Endothelial cell of umbilical vein (primary cell): ENCODE results near the gene PCDHGB4.

ENCODE experiments used
- EZH2 ChIP-seq: IDR thresholded peaks from 2 replicates; pipeline ENCODE4 v1.6.1; 2012; ENCODE audit warnings: borderline replicate concordance, low read depth, mild to moderate bottlenecking, moderate library complexity, low read length, inconsistent platforms; ENCODE audit not compliant: severe bottlenecking
- FOS ChIP-seq: IDR thresholded peaks from 2 replicates; pipeline ENCODE4 v1.6.1; 2011; ENCODE audit warnings: mild to moderate bottlenecking, low read length, moderate library complexity, borderline replicate concordance; ENCODE audit not compliant: insufficient read depth
- GATA2 ChIP-seq: IDR thresholded peaks from 2 replicates; pipeline ENCODE4 v1.7.0; 2011; ENCODE audit warnings: low read depth, mild to moderate bottlenecking, moderate library complexity, mixed read lengths, low read length; ENCODE audit not compliant: insufficient read length, insufficient read depth
- MAX ChIP-seq: IDR thresholded peaks from 2 replicates; pipeline ENCODE4 v1.6.1; 2011; ENCODE audit not compliant: insufficient read depth, insufficient read length
- POLR2A ChIP-seq: IDR thresholded peaks from 2 replicates; pipeline ENCODE4 v1.6.1; 2012; ENCODE audit warnings: low read depth, mild to moderate bottlenecking, control low read depth, low read length
- POLR2AphosphoS5 ChIP-seq: IDR thresholded peaks from 2 replicates; pipeline ENCODE4 v1.6.1; 2012; ENCODE audit warnings: low read depth, mild to moderate bottlenecking, control low read depth, low read length, moderate library complexity; ENCODE audit not compliant: insufficient read depth
- TF ChIP-seq, protein P1 (sequence below), 2 donors: IDR thresholded peaks; 1 replicate in 1 of 2; 2 replicates in 1 of 2; pipeline ENCODE4 v1.5.1; 2011; ENCODE audit warnings: low read length in 2 of 2, mild to moderate bottlenecking in 2 of 2, moderate library complexity in 2 of 2, control low read depth in 1 of 2, inconsistent platforms in 1 of 2, low read depth in 1 of 2; ENCODE audit not compliant: insufficient read depth in 1 of 2; ENCODE audit errors: extremely low read depth in 1 of 2

DNA sequence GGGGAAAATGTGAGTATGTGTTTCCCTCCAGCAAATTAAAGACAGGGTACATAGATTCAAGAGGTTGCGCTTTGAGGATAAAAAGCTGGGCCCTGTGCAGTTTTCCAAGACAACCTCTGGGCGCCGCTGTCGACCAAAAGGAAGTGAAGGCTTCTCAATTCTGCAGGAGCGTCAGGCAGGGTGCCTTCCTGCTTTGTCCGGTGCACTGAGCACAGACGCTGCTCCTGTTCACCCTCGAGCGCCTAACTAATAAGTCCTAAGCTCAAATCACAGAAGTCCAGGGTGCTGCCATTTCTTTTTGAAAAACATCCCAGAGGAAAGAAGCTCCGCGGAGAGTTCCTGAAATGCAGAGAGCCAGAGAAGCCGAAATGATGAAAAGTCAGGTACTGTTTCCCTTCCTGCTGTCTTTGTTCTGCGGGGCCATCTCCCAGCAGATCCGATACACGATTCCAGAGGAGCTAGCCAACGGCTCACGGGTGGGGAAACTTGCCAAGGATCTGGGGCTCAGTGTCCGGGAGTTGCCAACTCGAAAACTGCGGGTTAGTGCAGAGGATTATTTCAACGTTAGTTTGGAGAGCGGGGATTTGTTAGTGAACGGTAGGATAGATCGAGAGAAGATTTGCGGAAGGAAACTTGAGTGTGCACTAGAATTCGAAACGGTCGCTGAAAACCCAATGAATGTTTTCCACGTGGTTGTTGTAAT, 37.4 kb upstream of the PCDHGB4 start, which contains the start of gene PCDHGB1:
- TF ChIP-seq, protein P1, sequence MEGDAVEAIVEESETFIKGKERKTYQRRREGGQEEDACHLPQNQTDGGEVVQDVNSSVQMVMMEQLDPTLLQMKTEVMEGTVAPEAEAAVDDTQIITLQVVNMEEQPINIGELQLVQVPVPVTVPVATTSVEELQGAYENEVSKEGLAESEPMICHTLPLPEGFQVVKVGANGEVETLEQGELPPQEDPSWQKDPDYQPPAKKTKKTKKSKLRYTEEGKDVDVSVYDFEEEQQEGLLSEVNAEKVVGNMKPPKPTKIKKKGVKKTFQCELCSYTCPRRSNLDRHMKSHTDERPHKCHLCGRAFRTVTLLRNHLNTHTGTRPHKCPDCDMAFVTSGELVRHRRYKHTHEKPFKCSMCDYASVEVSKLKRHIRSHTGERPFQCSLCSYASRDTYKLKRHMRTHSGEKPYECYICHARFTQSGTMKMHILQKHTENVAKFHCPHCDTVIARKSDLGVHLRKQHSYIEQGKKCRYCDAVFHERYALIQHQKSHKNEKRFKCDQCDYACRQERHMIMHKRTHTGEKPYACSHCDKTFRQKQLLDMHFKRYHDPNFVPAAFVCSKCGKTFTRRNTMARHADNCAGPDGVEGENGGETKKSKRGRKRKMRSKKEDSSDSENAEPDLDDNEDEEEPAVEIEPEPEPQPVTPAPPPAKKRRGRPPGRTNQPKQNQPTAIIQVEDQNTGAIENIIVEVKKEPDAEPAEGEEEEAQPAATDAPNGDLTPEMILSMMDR (IDR thresholded peaks at IDR 0.05; ENCODE audit: extremely low read depth in 1 of 2, insufficient read depth in 1 of 2, low read depth in 1 of 2, low read length in 2 of 2), result peak; percentile 41 to 44
- TF ChIP-seq POLR2A (no peak), POLR2AphosphoS5 (no peak), MAX (no peak), EZH2 (no peak), GATA2 (no peak), FOS (no peak)
